ENCODE results near the gene RSPRY1. TPM values are rescaled to one million over a fixed set of nuclear protein-coding genes. Genes with fewer than 3 reads are reported as not detected.

RSPRY1 gene
- polyA plus RNA-seq, 2 of the 4 experiments (the other 2 are of a cell fraction), result 32.2 to 50.0 TPM

DNA sequence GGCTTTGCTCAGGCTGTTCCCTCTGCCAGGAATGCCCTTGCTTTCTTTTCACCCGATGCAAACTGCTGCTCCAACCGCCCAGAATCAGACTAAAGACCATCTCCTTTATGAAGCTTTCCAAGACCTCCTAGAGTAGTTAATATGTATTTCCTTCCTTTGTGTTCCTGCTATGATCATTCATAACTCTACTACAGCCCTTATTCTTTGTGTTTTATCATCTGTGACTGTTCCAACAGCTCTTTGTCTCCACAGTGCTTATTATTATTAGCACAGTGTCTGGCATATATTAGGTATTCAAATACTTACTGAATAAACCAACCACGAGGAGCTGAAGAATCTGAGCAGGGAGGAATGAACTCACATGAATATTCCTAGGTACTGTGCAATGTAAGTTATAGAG lies 7.9 kb upstream of the RSPRY1 start:
- H3K4me2 ChIP-seq, result no peak overlapping the region
- 76% methylated on average over 3 of the region's 3 CpGs for WGBS (ENCODE audit: missing lambda C conversion rate)
- ChIA-PET CTCF (interaction anchor here (0.7 to 1.5 kb wide), 3 partner anchors 11 to 59 kb away, joined by 3 to 5 read pairs (median 3); no protein-coding TSS in a partner anchor), POLR2A (no interaction called here)
- no peak for TF ChIP-seq REST (IDR thresholded peaks at IDR 0.05)
- TF ChIP-seq ELK1 (IDR thresholded peaks at IDR 0.05; ENCODE audit: low read depth, low read length), result no peak
- TF ChIP-seq FOSB (CRISPR knock-in tag; IDR thresholded peaks at IDR 0.05), result no peak
- no peak for TF ChIP-seq SMC3 (IDR thresholded peaks at IDR 0.05)
- TF ChIP-seq CBX8 (IDR thresholded peaks at IDR 0.05), result no peak
- no peak for TF ChIP-seq E2F6 (IDR thresholded peaks at IDR 0.05; ENCODE audit: borderline replicate concordance, low read depth)
- TF ChIP-seq CEBPB (IDR thresholded peaks at IDR 0.05), result no peak
- TF ChIP-seq ZFP36 (IDR thresholded peaks at IDR 0.05; ENCODE audit: borderline replicate concordance, partially characterized antibody), result no peak
- no peak for TF ChIP-seq HES2 (IDR thresholded peaks at IDR 0.05)
- no peak for TF ChIP-seq HOXB13 (CRISPR knock-in tag; IDR thresholded peaks at IDR 0.05; ENCODE audit: low read depth)
- no peak for TF ChIP-seq FOXS1 (CRISPR knock-in tag; IDR thresholded peaks at IDR 0.05)
- TF ChIP-seq MAZ (IDR thresholded peaks at IDR 0.05; ENCODE audit: borderline replicate concordance, low read depth, low read length), result no peak
- TF ChIP-seq RFX5 (IDR thresholded peaks at IDR 0.05), result no peak
- no peak for TF ChIP-seq POLR2A (IDR thresholded peaks at IDR 0.05; ENCODE audit: low read length)
- no peak for TF ChIP-seq NPAS2 (CRISPR knock-in tag; IDR thresholded peaks at IDR 0.05; ENCODE audit: borderline replicate concordance)
- no peak for TF ChIP-seq JUNB (IDR thresholded peaks at IDR 0.05)
- TF ChIP-seq CHD2 (IDR thresholded peaks at IDR 0.05; ENCODE audit: low read length, partially characterized antibody), result no peak
- no peak for TF ChIP-seq EHF (CRISPR knock-in tag; IDR thresholded peaks at IDR 0.05)
- no peak for TF ChIP-seq BCL3 (IDR thresholded peaks at IDR 0.05)
- no peak overlapping the region for H3K4me3 ChIP-seq
- DNase-seq (ENCODE audit: low read depth in 1 of 2, low spot score in 1 of 2), result no peak
- H3K4me1 ChIP-seq, result peaks cover 17% of the 10 kb centered on the region
- no peak for ATAC-seq
- no peak overlapping the region for H3K27ac ChIP-seq
- no peaks in the 10 kb centered on the region for H3K9me3 ChIP-seq
- no peak for FAIRE-seq

GRCh38 chr16:57178793-57179212 lies 7.3 kb upstream of the RSPRY1 start:
- 43% methylated on average over 4 of the region's 4 CpGs for WGBS (ENCODE audit: missing lambda C conversion rate)
- Histone ChIP-seq H3K4me1 (peaks cover 17% of the 10 kb centered on the region), H3K9me3 (no peaks in the 10 kb centered on the region), H3K27ac (no peak overlapping the region), H3K4me2 (peak overlapping the region; percentile 44; the same call in 2 of the 3 replicates), H3K4me3 (no peak overlapping the region)
- CTCF ChIA-PET, result interaction anchor here (0.7 to 1.5 kb wide), 4 partner anchors 11 to 76 kb away, joined by 3 to 5 read pairs (median 4); no protein-coding TSS in a partner anchor
- FAIRE-seq (no peak), DNase-seq (ENCODE audit: low read depth in 1 of 2, low spot score in 1 of 2) (no peak), ATAC-seq (no peak)
- POLR2A ChIA-PET, result no interaction called here
- TF ChIP-seq ZNF302 (CRISPR knock-in tag; IDR thresholded peaks at IDR 0.05) (no peak), E2F6 (IDR thresholded peaks at IDR 0.05; ENCODE audit: borderline replicate concordance, low read depth) (no peak), TFCP2L1 (CRISPR knock-in tag; IDR thresholded peaks at IDR 0.05) (no peak), NPAS2 (CRISPR knock-in tag; IDR thresholded peaks at IDR 0.05; ENCODE audit: borderline replicate concordance) (no peak), NR3C1 (IDR thresholded peaks at IDR 0.05) (no peak), HOXA7 (CRISPR knock-in tag; IDR thresholded peaks at IDR 0.05) (no peak), CEBPB (IDR thresholded peaks at IDR 0.05) (no peak), PHF8 (IDR thresholded peaks at IDR 0.05; ENCODE audit: borderline replicate concordance, low read depth) (no peak), POLR2AphosphoS2 (conservative IDR thresholded peaks at IDR 0.05; ENCODE audit: low read length) (no peak)
- TF ChIP-seq, protein P1, sequence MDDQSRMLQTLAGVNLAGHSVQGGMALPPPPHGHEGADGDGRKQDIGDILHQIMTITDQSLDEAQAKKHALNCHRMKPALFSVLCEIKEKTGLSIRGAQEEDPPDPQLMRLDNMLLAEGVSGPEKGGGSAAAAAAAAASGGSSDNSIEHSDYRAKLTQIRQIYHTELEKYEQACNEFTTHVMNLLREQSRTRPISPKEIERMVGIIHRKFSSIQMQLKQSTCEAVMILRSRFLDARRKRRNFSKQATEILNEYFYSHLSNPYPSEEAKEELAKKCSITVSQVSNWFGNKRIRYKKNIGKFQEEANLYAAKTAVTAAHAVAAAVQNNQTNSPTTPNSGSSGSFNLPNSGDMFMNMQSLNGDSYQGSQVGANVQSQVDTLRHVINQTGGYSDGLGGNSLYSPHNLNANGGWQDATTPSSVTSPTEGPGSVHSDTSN (IDR thresholded peaks at IDR 0.05), result no peak
